ENCODE data around the gene DSG2.
"Not testable (repeated sequence)": the region's sequence is repeated elsewhere in the genome, so short reads cannot be mapped to it uniquely, and the experiment has no call there.

- TF ChIP-seq CTCF (IDR thresholded peaks at IDR 0.05); ZFX (IDR thresholded peaks at IDR 0.05; ENCODE audit: borderline replicate concordance): not testable (repeated sequence)
Measured at GRCh38 chr18:31494705-31495244, 3.2 kb upstream of the DSG2 start.

Measured in 22Rv1 (cell line).